Measurements from ENCODE around the gene CLEC7A. TPM values are rescaled to one million over a fixed set of nuclear protein-coding genes. Genes with fewer than 3 reads are reported as not detected.

Gene CLEC7A
- total and polyA plus RNA-seq, 9 donors = 1.9 to 12.7 (median 3.6) TPM

GRCh38 chr12:10084733-10085132 lies 45.3 kb downstream of the CLEC7A start:
- no peak overlapping the region for H3K27ac ChIP-seq
- intact Hi-C loops (cut with DNase I) = no loop called here
- no peak for TF ChIP-seq POLR2A (IDR thresholded peaks at IDR 0.05)
- no peak for TF ChIP-seq CTCF (IDR thresholded peaks at IDR 0.05)
- no peak for TF ChIP-seq EP300 (IDR thresholded peaks at IDR 0.05)
- no peak for DNase-seq
- no peaks in the 10 kb centered on the region for H3K36me3 ChIP-seq
- no peaks in the 10 kb centered on the region for H3K4me1 ChIP-seq (ENCODE audit: insufficient read depth)
- H3K4me3 ChIP-seq = no peak overlapping the region
- 87 to 98% (median 94%) methylated on average over 6 of the region's 6 CpGs for WGBS, 3 donors
- H3K27me3 ChIP-seq = no peaks in the 10 kb centered on the region
- no peaks in the 10 kb centered on the region for H3K9me3 ChIP-seq

- H3K4me3 ChIP-seq = no peak overlapping the region
- 77 to 82% (median 78%) methylated on average over 5 of the region's 5 CpGs for WGBS, 3 donors
- H3K36me3 ChIP-seq = no peaks in the 10 kb centered on the region
- H3K27ac ChIP-seq = no peak overlapping the region
- H3K4me1 ChIP-seq (ENCODE audit: insufficient read depth) = no peaks in the 10 kb centered on the region
- no peak for DNase-seq
- intact Hi-C loops (cut with DNase I) = no loop called here
- no peaks in the 10 kb centered on the region for H3K9me3 ChIP-seq
- no peaks in the 10 kb centered on the region for H3K27me3 ChIP-seq
- no peak for TF ChIP-seq EP300 (IDR thresholded peaks at IDR 0.05)
- TF ChIP-seq POLR2A (IDR thresholded peaks at IDR 0.05) = no peak
- no peak for TF ChIP-seq CTCF (IDR thresholded peaks at IDR 0.05)
Measured at GRCh38 chr12:10082117-10082874, 47.7 kb downstream of the CLEC7A start.

GRCh38 chr12:10075451-10075850 lies 54.5 kb downstream of the CLEC7A start:
- no peak overlapping the region for H3K4me3 ChIP-seq
- H3K36me3 ChIP-seq = no peaks in the 10 kb centered on the region
- intact Hi-C loops (cut with DNase I) = loop anchor here in 1 of 4 donors (10.0 kb wide), 1 partner anchor 49 kb away; no protein-coding TSS in a partner anchor
- H3K27me3 ChIP-seq = no peaks in the 10 kb centered on the region
- H3K9me3 ChIP-seq = no peaks in the 10 kb centered on the region
- no peaks in the 10 kb centered on the region for H3K4me1 ChIP-seq (ENCODE audit: insufficient read depth)
- no peak overlapping the region for H3K27ac ChIP-seq
- TF ChIP-seq EP300 (IDR thresholded peaks at IDR 0.05) (no peak), CTCF (IDR thresholded peaks at IDR 0.05) (no peak)
- DNase-seq = no peak

GRCh38 chr12:10073261-10073660 lies 56.7 kb downstream of the CLEC7A start:
- TF ChIP-seq CTCF (IDR thresholded peaks at IDR 0.05) (no peak), POLR2A (IDR thresholded peaks at IDR 0.05) (no peak), EP300 (IDR thresholded peaks at IDR 0.05) (no peak)
- no peak overlapping the region for H3K4me3 ChIP-seq
- H3K27ac ChIP-seq = no peak overlapping the region
- intact Hi-C loops (cut with DNase I) = loop anchor here in 1 of 4 donors (10.0 kb wide), 1 partner anchor 52 kb away; no protein-coding TSS in a partner anchor
- no peaks in the 10 kb centered on the region for H3K9me3 ChIP-seq
- H3K4me1 ChIP-seq (ENCODE audit: insufficient read depth) = no peaks in the 10 kb centered on the region
- H3K36me3 ChIP-seq = no peaks in the 10 kb centered on the region
- WGBS, 3 donors = 93 to 98% (median 94%) methylated on average over 5 of the region's 5 CpGs
- DNase-seq = no peak
- no peaks in the 10 kb centered on the region for H3K27me3 ChIP-seq

Data from ovary (tissue), 9 donors.